DLD1 (cell line): ENCODE results near the gene MYOZ2.

Source experiments
- in situ Hi-C: cut with HindIII; loops from 2 replicates; pipeline ENCODE4 v1.10.0; 2017; ENCODE audit warnings: low sequenced_read_pairs

Gene MYOZ2

DNA sequence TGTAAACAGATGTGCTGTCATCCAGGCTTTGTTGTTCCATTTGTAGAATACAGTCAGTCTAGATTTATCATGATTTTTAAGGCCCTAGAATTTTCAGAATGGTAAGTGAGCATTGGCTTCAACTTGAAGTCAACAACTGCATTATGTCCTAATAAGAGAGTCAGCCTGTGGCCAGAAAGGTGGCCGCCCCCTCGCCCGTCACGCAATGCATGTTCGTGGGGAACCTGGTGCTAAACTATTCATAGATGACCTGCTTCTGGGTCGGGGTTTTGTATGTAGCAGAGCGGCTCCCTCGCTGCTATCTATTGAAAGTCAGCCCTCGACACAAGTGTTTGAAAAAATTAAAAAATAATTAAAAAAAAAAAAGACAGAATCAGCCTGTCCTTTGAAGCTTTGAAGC, 101.6 kb downstream of the MYOZ2 start:
- in situ Hi-C loops = no loop called here
